Hepatocyte (in vitro differentiated cells): ENCODE data around the gene CEP152.

Source experiments
- CTCF ChIP-seq: fragments of 200-600 bp; sonication (generic); IDR thresholded peaks from 2 replicates; pipeline ENCODE4 v1.5.1; 2016; ENCODE audit warnings: antibody characterized with exemption, mild to moderate bottlenecking; ENCODE audit not compliant: poor library complexity
- EZH2 ChIP-seq: fragments of 200-600 bp; sonication (generic); IDR thresholded peaks from 2 replicates; pipeline ENCODE4 v1.6.1; 2016; ENCODE audit warnings: antibody characterized with exemption, mild to moderate bottlenecking, borderline replicate concordance
- EZH2phosphoT487 ChIP-seq: fragments of 200-600 bp; sonication (generic); IDR thresholded peaks from one replicate; pipeline ENCODE4 v1.6.1; 2018; ENCODE audit warnings: antibody characterized with exemption, mild to moderate bottlenecking, low read depth, moderate library complexity; ENCODE audit not compliant: unreplicated experiment, severe bottlenecking

GRCh38 chr15:48782911-48783310 is 28.0 kb downstream of the CEP152 start:
- TF ChIP-seq CTCF (no peak), EZH2 (no peak), EZH2phosphoT487 (no peak)
